B cell (primary cell): ENCODE results near the gene EHBP1L1. TPM values are rescaled to one million over a fixed set of nuclear protein-coding genes. Genes with fewer than 3 reads are reported as not detected.

Experiments
- ATAC-seq: fragments of 200-7000 bp; cut with Tn5 transposase; one replicate; pipeline ENCODE4 v1.10.0; 2021; ENCODE audit warnings: low read depth, mild to moderate bottlenecking, moderate number of reproducible peaks, moderate library complexity
- CTCF ChIA-PET: fragments of 350-600 bp; sonication (Branson Sonifier 250); formaldehyde crosslinking; loops from one replicate; lab custom pipeline; 2021; ENCODE audit warnings: antibody characterized with exemption, inconsistent platforms; lab: Charles Lee
- POLR2A ChIA-PET: fragments of 350-600 bp; sonication (Branson Sonifier 250); formaldehyde crosslinking; loops from one replicate; lab custom pipeline; 2021; ENCODE audit warnings: antibody characterized with exemption; lab: Charles Lee
- DNase-seq: peaks from one replicate; pipeline ENCODE4 v3.0.0; 2013
- H2AFZ ChIP-seq: 2 replicates; pipeline ENCODE4 v1.6.1; 2012; ENCODE audit warnings: mild to moderate bottlenecking, low read depth, low read length; ENCODE audit not compliant: insufficient read depth, poor library complexity, severe bottlenecking
- H3K27ac ChIP-seq, 2 donors: 1 replicate in 1 of 2; 2 replicates in 1 of 2; pipeline ENCODE4 v1.5.1; 2012 to 2013; ENCODE audit warnings: low read length in 2 of 2, mild to moderate bottlenecking in 2 of 2, moderate library complexity in 1 of 2
- H3K27me3 ChIP-seq, 4 experiments: fragments of 200-600 bp in 1 of 4; sonication (generic) in 1 of 4; replicated peaks in 1 of 4; 1 replicate in 2 of 4; 2 replicates in 2 of 4; pipeline versions ENCODE4 v1.6.1 to v1.7.0; 2013 to 2016; ENCODE audit warnings: low read length in 3 of 4, mild to moderate bottlenecking in 2 of 4, mixed read lengths in 1 of 4, moderate library complexity in 1 of 4; ENCODE audit not compliant: insufficient read depth in 4 of 4, control insufficient read depth in 3 of 4; ENCODE audit errors: control extremely low read depth in 1 of 4
- H3K36me3 ChIP-seq, 2 experiments: replicated peaks in 1 of 2; 1 replicate in 1 of 2; 2 replicates in 1 of 2; pipeline versions ENCODE4 v1.6.1 to v1.7.1; 2013; ENCODE audit warnings: low read length in 1 of 2; ENCODE audit not compliant: insufficient read depth in 2 of 2, control insufficient read depth in 1 of 2; ENCODE audit errors: control extremely low read depth in 1 of 2, extremely low read depth in 1 of 2
- H3K4me1 ChIP-seq, 2 donors: fragments of 200-600 bp in 1 of 2; sonication (generic) in 1 of 2; 1 replicate in 1 of 2; 2 replicates in 1 of 2; pipeline versions ENCODE4 v1.5.1 to v1.6.1; 2013 to 2017; ENCODE audit warnings: low read length in 2 of 2; ENCODE audit not compliant: control insufficient read depth in 2 of 2, insufficient read depth in 2 of 2
- H3K4me2 ChIP-seq: replicated peaks from 2 replicates; pipeline ENCODE3; 2012; ENCODE audit warnings: mild to moderate bottlenecking, low read depth, low read length; ENCODE audit not compliant: poor library complexity, severe bottlenecking
- H3K4me3 ChIP-seq, 5 experiments: fragments of 200-600 bp in 1 of 5; sonication (generic) in 1 of 5; 1 replicate in 3 of 5; 2 replicates in 2 of 5; pipeline versions ENCODE4 v1.5.1 to v1.7.0; 2011 to 2016; ENCODE audit warnings: low read length in 4 of 5, mild to moderate bottlenecking in 4 of 5, low read depth in 2 of 5, control low read depth in 1 of 5, moderate library complexity in 1 of 5; ENCODE audit not compliant: insufficient read depth in 1 of 5; ENCODE audit errors: control extremely low read depth in 1 of 5, extremely low read depth in 1 of 5
- H3K79me2 ChIP-seq: fragments of 200-600 bp; sonication (generic); one replicate; pipeline ENCODE4 v1.6.0; 2016; ENCODE audit warnings: low read length; ENCODE audit not compliant: control insufficient read depth, insufficient read depth
- H3K9ac ChIP-seq: fragments of 200-600 bp; sonication (generic); 2 replicates; pipeline ENCODE4 v1.6.1; 2017; ENCODE audit warnings: mild to moderate bottlenecking, low read length, moderate library complexity
- H3K9me3 ChIP-seq, 3 donors: one replicate each; pipeline versions ENCODE4 v1.6.1 to v1.7.1; 2013; ENCODE audit warnings: low read length in 2 of 3; ENCODE audit not compliant: control insufficient read depth in 2 of 3, insufficient read depth in 1 of 3; ENCODE audit errors: control extremely low read depth in 1 of 3
- H4K20me1 ChIP-seq: 2 replicates; pipeline ENCODE4 v1.6.0; 2012; ENCODE audit warnings: mild to moderate bottlenecking, low read length; ENCODE audit not compliant: insufficient read depth, control insufficient read depth, poor library complexity, severe bottlenecking
- H3K27ac Mint-ChIP-seq: one replicate; pipeline ENCODE4 v1.8.0; 2021; ENCODE audit warnings: mixed read lengths
- H3K27me3 Mint-ChIP-seq: one replicate; pipeline ENCODE4 v1.8.0; 2021; ENCODE audit warnings: mixed read lengths
- H3K4me1 Mint-ChIP-seq: one replicate; pipeline ENCODE4 v1.8.0; 2021; ENCODE audit warnings: mixed read lengths
- H3K4me3 Mint-ChIP-seq: one replicate; pipeline ENCODE4 v1.8.0; 2021; ENCODE audit warnings: mixed read lengths
- H3K9me3 Mint-ChIP-seq: one replicate; pipeline ENCODE4 v1.8.0; 2022; ENCODE audit warnings: mixed read lengths; ENCODE audit not compliant: insufficient read depth
- EZH2 ChIP-seq: IDR thresholded peaks from 2 replicates; pipeline ENCODE4 v1.6.1; 2012; ENCODE audit warnings: borderline replicate concordance, low read depth, mild to moderate bottlenecking, moderate library complexity, low read length; ENCODE audit not compliant: insufficient read depth, poor library complexity, severe bottlenecking
- WGBS: methylation state at CpG from one replicate; pipeline ENCODE4 v1.1.5; 2013; ENCODE audit warnings: missing lambda C conversion rate; ENCODE audit not compliant: insufficient coverage; 5-methylcytosine and 5-hydroxymethylcytosine counted together
- intact Hi-C: fragments of 100-400 bp; cut with micrococcal nuclease; formaldehyde crosslinking; loops from one replicate; pipeline ENCODE4 v1.10.0; 2022
- polyA plus RNA-seq: library from polyadenylated mRNA; depleted of rRNA; stranded (reverse); fragments of >200 nt; gene quantifications from 2 replicates; pipeline ENCODE4 v1.2.3, GENCODE V29; 2012
- total RNA-seq, 2 donors: library from RNA; stranded (reverse); fragments of 120-200 nt in 1 of 2; gene quantifications; 1 replicate in 1 of 2; 2 replicates in 1 of 2; pipeline versions ENCODE4 v1.2.3 to v1.2.4, GENCODE V29; 2013 to 2022
- TF ChIP-seq, protein P1 (sequence below): fragments of 200-600 bp; IDR thresholded peaks from one replicate; pipeline ENCODE4 v1.8.0; 2022; ENCODE audit warnings: antibody characterized with exemption, mild to moderate bottlenecking

The EHBP1L1 gene
- total and polyA plus RNA-seq, 2 donors (not counting 1 experiment from before 2014, with no cell fraction given): 202 to 279 TPM

DNA sequence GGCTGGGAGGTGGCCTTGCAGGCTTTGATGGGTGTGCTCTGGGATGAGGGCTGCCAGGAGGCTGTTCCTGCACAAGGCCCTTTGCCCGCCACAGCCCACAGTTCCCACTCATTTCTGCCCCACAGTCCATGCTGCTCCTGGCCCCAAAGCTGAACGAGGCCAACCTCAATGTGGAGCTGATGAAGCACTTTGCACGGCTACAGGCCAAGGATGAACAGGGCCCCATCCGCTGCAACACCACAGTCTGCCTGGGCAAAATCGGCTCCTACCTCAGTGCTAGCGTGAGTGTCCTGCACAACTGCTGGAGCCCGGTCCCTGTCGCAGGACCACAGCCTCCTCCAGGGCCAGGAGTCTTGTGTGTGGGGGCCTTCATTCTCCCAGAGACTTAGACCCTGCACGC, 40.8 kb upstream of the EHBP1L1 start:
- CTCF ChIA-PET: interaction anchor here (2.5 kb wide), 1 partner anchor 17 kb away, joined by 9 read pairs; no protein-coding TSS in a partner anchor

More for the DNA sequence above, 40.8 kb upstream of the EHBP1L1 start:
- Histone ChIP-seq H3K4me3 (no peak overlapping the region), H3K27me3 (no peaks in the 10 kb centered on the region), H3K79me2 (no peaks in the 10 kb centered on the region), H3K4me1 (peaks cover 4 to 6% of the 10 kb centered on the region in 2 donors), H3K4me2 (no peak overlapping the region), H3K27ac (no peak overlapping the region), H3K9me3 (no peaks in the 10 kb centered on the region), H3K9ac (no peak overlapping the region), H2AFZ (no peak overlapping the region), H4K20me1 (peaks cover 9% of the 10 kb centered on the region), H3K36me3 (peaks cover 2 to 55% of the 10 kb centered on the region in 2 experiments)
- Mint-ChIP-seq H3K9me3 (no peaks in the 10 kb centered on the region), H3K27me3 (no peaks in the 10 kb centered on the region), H3K4me1 (peaks cover 4% of the 10 kb centered on the region), H3K4me3 (no peak overlapping the region), H3K27ac (no peak overlapping the region)
- ATAC-seq (no peak), DNase-seq (no peak)
- POLR2A ChIA-PET: no interaction called here
- intact Hi-C loops: no loop called here
- no peak for TF ChIP-seq EZH2
- TF ChIP-seq, protein P1, sequence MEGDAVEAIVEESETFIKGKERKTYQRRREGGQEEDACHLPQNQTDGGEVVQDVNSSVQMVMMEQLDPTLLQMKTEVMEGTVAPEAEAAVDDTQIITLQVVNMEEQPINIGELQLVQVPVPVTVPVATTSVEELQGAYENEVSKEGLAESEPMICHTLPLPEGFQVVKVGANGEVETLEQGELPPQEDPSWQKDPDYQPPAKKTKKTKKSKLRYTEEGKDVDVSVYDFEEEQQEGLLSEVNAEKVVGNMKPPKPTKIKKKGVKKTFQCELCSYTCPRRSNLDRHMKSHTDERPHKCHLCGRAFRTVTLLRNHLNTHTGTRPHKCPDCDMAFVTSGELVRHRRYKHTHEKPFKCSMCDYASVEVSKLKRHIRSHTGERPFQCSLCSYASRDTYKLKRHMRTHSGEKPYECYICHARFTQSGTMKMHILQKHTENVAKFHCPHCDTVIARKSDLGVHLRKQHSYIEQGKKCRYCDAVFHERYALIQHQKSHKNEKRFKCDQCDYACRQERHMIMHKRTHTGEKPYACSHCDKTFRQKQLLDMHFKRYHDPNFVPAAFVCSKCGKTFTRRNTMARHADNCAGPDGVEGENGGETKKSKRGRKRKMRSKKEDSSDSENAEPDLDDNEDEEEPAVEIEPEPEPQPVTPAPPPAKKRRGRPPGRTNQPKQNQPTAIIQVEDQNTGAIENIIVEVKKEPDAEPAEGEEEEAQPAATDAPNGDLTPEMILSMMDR: no peak
- 94% methylated on average over 8 of the region's 9 CpGs for WGBS
